PFSK-1 (cell line): ENCODE results near the gene AURKA.

Experiments used
- FOXP2 ChIP-seq: optimal IDR thresholded peaks from 2 replicates; pipeline ENCODE3; 2011; ENCODE audit warnings: borderline replicate concordance, control low read depth, inconsistent platforms; ENCODE audit not compliant: insufficient read depth; ENCODE audit errors: extremely low read length, extremely low read depth
- POLR2AphosphoS5 ChIP-seq: IDR thresholded peaks from 2 replicates; pipeline ENCODE4 v1.6.1; 2012; ENCODE audit warnings: low read depth, mild to moderate bottlenecking, control low read depth, low read length, moderate library complexity
- REST ChIP-seq, 2 experiments: IDR thresholded peaks; 2 replicates each; pipeline versions ENCODE4 v1.6.1 to v1.8.0; 2011 to 2012; ENCODE audit warnings: low read depth in 2 of 2, low read length in 2 of 2, control low read depth in 1 of 2, inconsistent platforms in 1 of 2, mild to moderate bottlenecking in 1 of 2, moderate library complexity in 1 of 2; ENCODE audit not compliant: insufficient read depth in 1 of 2
- SIN3A ChIP-seq: IDR thresholded peaks from 2 replicates; pipeline ENCODE4 v1.6.1; 2012; ENCODE audit warnings: mild to moderate bottlenecking, low read length, moderate library complexity, borderline replicate concordance; ENCODE audit not compliant: insufficient read depth
- TAF1 ChIP-seq: IDR thresholded peaks from 2 replicates; pipeline ENCODE4 v1.6.1; 2012; ENCODE audit warnings: low read length, control low read depth, borderline replicate concordance; ENCODE audit not compliant: insufficient read depth

AURKA gene

DNA sequence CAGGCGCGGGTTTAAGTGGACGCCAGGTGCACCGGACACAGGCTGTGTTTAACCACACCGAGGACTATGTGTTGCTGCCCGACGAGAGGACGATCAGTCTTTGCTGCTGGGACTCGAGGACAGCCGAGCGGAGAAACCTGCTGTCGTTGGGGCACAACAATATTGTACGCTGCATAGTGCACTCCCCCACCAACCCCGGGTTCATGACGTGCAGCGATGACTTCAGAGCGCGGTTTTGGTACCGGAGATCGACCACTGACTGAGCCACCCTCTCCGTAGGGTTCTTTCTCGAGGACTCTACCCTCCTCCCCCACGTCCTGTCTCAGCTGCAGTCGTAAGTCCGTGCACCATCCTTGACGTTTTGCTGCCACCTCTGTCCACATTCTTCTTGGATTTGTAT, 11.4 kb upstream of the AURKA start:
- TF ChIP-seq FOXP2 (no peak), SIN3A (no peak)

- TF ChIP-seq SIN3A: no peak
- TF ChIP-seq FOXP2: no peak
- TF ChIP-seq TAF1: no peak
- no peak for TF ChIP-seq REST (IDR thresholded peaks at IDR 0.05; ENCODE audit: insufficient read depth in 1 of 2, low read depth in 2 of 2, low read length in 2 of 2)
- no peak for TF ChIP-seq POLR2AphosphoS5
Measured at GRCh38 chr20:56400001-56400640, 8.1 kb upstream of the AURKA start.

GRCh38 chr20:56395166-56395565, 3.2 kb upstream of the AURKA start:
- TF ChIP-seq FOXP2 (no peak), REST (IDR thresholded peaks at IDR 0.05; ENCODE audit: insufficient read depth in 1 of 2, low read depth in 2 of 2, low read length in 2 of 2) (no peak), TAF1 (no peak), SIN3A (no peak), POLR2AphosphoS5 (no peak)

- TF ChIP-seq TAF1 (no peak), SIN3A (no peak), POLR2AphosphoS5 (no peak), REST (IDR thresholded peaks at IDR 0.05; ENCODE audit: insufficient read depth in 1 of 2, low read depth in 2 of 2, low read length in 2 of 2) (no peak), FOXP2 (no peak)
Measured at GRCh38 chr20:56393653-56394052, 1.6 kb upstream of the AURKA start.

DNA sequence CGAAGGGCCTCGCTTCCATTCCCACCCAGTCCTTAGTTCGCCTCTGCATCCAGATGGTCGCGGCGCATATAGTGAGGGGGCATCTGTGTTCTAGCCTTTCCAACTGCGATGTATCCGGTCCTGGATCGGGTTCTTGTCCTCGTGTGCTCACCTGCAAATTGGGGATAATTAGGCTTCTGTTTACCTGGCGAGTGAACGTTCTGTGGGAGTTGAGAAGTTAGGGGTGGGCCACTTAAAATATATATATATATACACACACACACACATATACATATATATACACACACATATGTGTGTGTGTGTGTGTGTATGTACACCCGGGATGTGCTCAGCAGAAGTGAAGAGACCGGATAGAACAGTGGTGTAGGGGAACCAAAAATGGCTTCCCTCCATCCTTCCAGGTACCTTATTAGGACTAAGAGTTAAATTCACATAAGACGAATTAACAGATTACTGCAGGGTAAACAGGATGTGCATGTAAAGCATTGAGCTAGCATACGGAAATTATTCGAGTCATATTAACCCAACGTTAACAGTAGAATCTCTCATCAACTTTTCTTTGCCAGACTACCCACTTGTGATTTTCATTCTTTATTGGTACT, 967 bp upstream of the AURKA start:
- no peak for TF ChIP-seq POLR2AphosphoS5
- TF ChIP-seq REST (IDR thresholded peaks at IDR 0.05; ENCODE audit: insufficient read depth in 1 of 2, low read depth in 2 of 2, low read length in 2 of 2): no peak
